Erythroblast (primary cell): ENCODE data around the gene MAST2.

Experiments used
- GATA1 ChIP-seq: IDR thresholded peaks from 2 replicates; pipeline ENCODE4 v1.6.1; 2011; ENCODE audit warnings: low read depth, mild to moderate bottlenecking, control low read depth, low read length, moderate library complexity
- POLR2A ChIP-seq: IDR thresholded peaks from 2 replicates; pipeline ENCODE4 v1.6.1; 2011; ENCODE audit warnings: mild to moderate bottlenecking, low read length

DNA sequence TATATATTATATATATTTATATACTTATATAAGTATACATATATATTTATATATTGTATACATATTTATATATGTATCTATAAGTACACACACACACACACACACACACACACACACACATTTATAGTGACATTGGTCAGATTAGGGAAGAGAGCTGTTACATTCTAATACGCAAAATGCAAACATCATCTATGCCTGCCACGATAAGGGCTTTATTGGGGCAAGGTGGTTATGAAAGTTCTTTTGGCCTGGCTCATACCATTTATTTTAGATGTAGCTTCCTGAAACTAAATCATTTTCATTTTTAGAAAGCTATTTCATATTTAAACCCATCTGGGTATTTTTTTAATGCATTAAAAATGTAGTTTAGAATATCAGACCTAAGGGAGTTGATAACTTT, 82.8 kb downstream of the MAST2 start:
- TF ChIP-seq POLR2A (no peak), GATA1 (no peak)
